ENCODE measurements around the gene NOSIP. TPM values are rescaled to one million over a fixed set of nuclear protein-coding genes. Genes with fewer than 3 reads are reported as not detected.

NOSIP gene
- total and polyA plus RNA-seq, 2 of the 4 experiments (the other 2 are of a cell fraction) = 118 to 138 TPM

DNA sequence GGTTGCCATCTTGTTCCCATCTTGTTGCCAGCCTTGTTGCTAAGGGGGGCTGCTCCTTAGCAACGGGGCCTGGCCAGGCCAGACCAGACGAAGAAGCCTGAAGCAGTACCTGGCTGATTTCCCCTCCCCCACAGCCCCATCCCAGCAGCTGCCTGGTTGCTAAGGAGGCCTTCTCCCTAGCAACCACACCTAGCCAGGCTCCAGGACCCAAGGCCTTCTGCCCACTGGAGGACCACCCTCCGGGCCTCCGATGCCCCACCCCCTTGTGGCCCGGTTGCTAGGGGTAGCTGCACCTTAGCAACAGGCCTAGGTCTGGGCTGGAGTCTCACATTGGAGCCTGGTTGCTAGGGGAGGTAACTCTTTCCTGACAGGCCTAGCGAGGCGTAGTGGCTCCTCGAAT lies 4.7 kb upstream of the NOSIP start (continued):
- no peak for TF ChIP-seq RFX5 (IDR thresholded peaks at IDR 0.05; ENCODE audit: low read depth, low read length)

DNA sequence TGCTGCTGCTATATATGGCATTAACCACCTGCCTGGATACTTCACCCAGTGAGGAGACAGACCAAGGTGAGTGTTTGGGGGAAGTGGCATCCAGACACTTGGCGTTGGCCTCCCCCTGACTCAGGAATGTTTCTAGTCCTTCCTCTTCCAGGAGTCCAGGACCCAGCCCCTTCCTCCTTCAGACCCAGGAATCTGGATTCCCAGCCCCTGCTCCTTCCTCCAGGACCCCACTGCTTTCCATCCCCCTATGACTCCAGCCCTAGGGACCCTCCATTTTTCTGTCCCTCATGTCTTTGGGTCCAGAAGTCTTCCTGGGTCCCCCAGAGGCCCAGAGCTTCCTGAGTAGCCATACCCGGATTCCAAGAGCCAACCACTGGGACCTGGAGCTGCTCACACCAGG lies 2.9 kb upstream of the NOSIP start:
- Histone ChIP-seq H4K5ac (ENCODE audit: low read depth, low read length) (no peak overlapping the region), H2BK15ac (ENCODE audit: low read depth, low read length) (no peak overlapping the region), H3K56ac (ENCODE audit: extremely low read depth, insufficient read depth, low read length) (no peak overlapping the region), H3K14ac (replicated peaks; ENCODE audit: low read depth, low read length) (no peak overlapping the region), H2BK20ac (ENCODE audit: low read depth, low read length) (no peak overlapping the region), H3K9ac (ENCODE audit: low read depth, low read length) (no peak overlapping the region), H2BK120ac (ENCODE audit: low read depth, low read length) (no peak overlapping the region), H3K4ac (ENCODE audit: low read depth, low read length) (no peak overlapping the region), H3K18ac (ENCODE audit: low read depth, low read length) (no peak overlapping the region), H3K4me3 (ENCODE audit: insufficient read depth, low read depth, low read length) (no peak overlapping the region), H3K79me1 (ENCODE audit: low read depth in 1 of 2, low read length in 2 of 2) (peaks cover 5 to 18% of the 10 kb centered on the region in 2 experiments; a peak in 3 of 4 replicates), H2AK5ac (ENCODE audit: low read depth, low read length) (no peak overlapping the region), H3K9me3 (ENCODE audit: control insufficient read depth, insufficient read depth, low read length) (no peaks in the 10 kb centered on the region), H3K36me3 (ENCODE audit: control insufficient read depth, insufficient read depth, low read length) (no peaks in the 10 kb centered on the region), H4K20me1 (ENCODE audit: insufficient read depth, low read length) (peaks cover 7% of the 10 kb centered on the region; the same call in 1 of the 2 replicates), H2BK5ac (ENCODE audit: low read depth, low read length, poor library complexity, severe bottlenecking) (no peak overlapping the region), H4K91ac (ENCODE audit: insufficient read depth, low read depth, low read length) (no peak overlapping the region), H4K8ac (ENCODE audit: low read depth in 2 of 2, low read length in 2 of 2) (no peak overlapping the region), H2AFZ (replicated peaks; ENCODE audit: low read length, poor library complexity) (no peak overlapping the region), H3K9me1 (ENCODE audit: insufficient read depth, low read length) (no peaks in the 10 kb centered on the region), H2AK9ac (replicated peaks; ENCODE audit: low read depth, low read length, poor library complexity) (no peak overlapping the region), H3K4me1 (ENCODE audit: control insufficient read depth, insufficient read depth, low read length) (no peaks in the 10 kb centered on the region), H3K27me3 (ENCODE audit: control insufficient read depth, insufficient read depth, low read length) (no peaks in the 10 kb centered on the region), H3K4me2 (ENCODE audit: low read depth, low read length) (no peak overlapping the region), H3K27ac (ENCODE audit: insufficient read depth, low read length) (no peak overlapping the region), H3K23ac (ENCODE audit: low read depth, low read length) (no peak overlapping the region)
- DNase-seq (no peak), ATAC-seq (ENCODE audit: low read depth) (no peak)
- in situ Hi-C loops (cut with MboI; ENCODE audit: low sequenced_read_pairs) = no loop called here
- 71% methylated on average over 1 of the region's 2 CpGs; no CpG with 5 or more reads in 1 of the 2 experiments for WGBS, 2 experiments (ENCODE audit: extremely low coverage in 2 of 2, insufficient read length in 1 of 2)
- dilution Hi-C loops (cut with HindIII; ENCODE audit: low sequenced_read_pairs, unreplicated experiment) = no loop called here
- intact Hi-C loops (cut with micrococcal nuclease) = no loop called here
- BruUV-seq (replicated peaks) = no TSS peak
- TF ChIP-seq RCOR1 (IDR thresholded peaks at IDR 0.05; ENCODE audit: insufficient replicate concordance, low read length) = no peak
- TF ChIP-seq NFE2L2 (IDR thresholded peaks at IDR 0.05; ENCODE audit: low read depth, low read length) = no peak
- no peak for TF ChIP-seq MAFK (IDR thresholded peaks at IDR 0.05; ENCODE audit: low read depth, low read length)
- no peak for TF ChIP-seq MAZ (IDR thresholded peaks at IDR 0.05; ENCODE audit: borderline replicate concordance, low read depth, low read length)
- TF ChIP-seq FOS (IDR thresholded peaks at IDR 0.05; ENCODE audit: low read depth, low read length) = no peak
- no peak for TF ChIP-seq RAD21 (IDR thresholded peaks at IDR 0.05; ENCODE audit: low read length)
- no peak for TF ChIP-seq CHD1 (IDR thresholded peaks at IDR 0.05; ENCODE audit: low read depth, low read length)
- ChIA-PET CTCF (no interaction called here), POLR2A (ENCODE audit: unreplicated experiment) (no interaction called here)

Measured in IMR-90 (cell line).